NCI-H2081 (cell line): ENCODE measurements around the gene HOXA4.

Experiments used
- DNase-seq, 2 experiments: peaks; one replicate each; lab custom pipeline; 2025; lab: John Stamatoyannopoulos, UW

HOXA4 gene

DNA sequence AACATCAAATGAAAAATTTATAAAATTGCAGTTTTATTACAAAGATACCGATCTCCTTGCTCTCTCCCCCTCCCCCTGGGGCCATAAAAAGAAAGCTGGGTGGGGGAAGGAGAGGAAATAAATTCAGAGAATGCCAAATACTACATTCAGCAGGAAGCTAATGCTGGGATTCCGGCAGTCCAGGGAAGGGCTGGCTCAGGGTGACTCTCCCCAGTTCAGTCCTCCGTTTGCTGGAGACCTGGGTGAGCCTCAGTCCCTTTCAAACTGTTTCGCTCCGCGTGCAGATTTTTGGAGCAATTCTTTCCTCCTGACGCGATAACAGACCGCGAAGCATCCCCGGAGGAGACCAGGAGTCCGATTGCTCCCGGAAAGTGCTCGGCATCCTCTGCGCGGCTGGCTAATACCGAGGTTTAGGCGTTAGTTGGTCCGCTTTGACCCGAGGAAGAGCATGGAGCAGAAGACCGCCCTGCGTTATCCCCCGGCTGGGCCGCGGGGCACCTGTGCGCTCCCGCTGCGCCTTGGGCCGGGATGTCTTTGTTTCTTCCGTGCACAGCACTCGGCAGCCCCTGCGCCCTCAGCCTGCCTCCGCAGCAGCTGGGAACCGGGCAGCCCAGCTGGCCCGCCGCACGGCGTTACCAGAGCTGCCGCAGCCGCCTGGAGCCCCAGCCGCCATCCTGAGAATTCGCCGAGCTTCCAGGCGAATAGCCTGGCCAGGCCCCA lies 24.2 kb downstream of the HOXA4 start:
- no peak for DNase-seq

DNA sequence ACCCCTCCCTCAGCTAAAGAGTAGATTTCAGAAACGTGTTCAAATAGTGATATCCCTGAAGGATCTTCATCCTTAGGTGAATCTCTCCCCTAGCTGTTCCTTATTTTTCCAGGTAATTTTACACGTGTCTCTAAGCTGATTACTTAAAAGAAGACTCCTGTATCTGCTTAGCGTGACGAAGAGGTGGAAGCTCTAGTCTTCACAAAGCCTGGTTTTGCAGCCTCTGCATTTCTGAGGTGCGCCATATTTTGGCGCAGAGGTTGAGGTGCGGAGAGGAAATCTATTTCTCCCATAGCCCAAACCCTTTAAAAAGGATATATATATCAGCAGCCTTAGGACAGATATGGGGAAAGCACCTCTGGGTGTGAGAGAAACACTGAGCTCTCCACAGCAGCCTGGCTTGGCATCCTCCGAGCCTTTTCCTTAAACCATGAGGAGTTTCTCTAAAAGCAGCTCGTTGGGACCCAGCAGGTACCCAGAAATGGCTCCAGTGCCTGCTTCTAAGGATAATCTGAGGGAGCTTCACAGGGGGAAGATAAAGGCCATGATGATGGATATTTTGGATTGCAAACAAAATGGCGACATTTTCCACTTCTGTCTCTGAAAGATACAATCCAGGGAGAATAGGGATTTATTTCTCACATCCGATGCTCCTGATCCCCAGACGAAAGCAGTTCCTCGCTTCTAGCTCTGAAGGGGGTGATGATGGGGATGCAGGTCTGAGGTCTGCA lies 25.1 kb downstream of the HOXA4 start:
- no peak for DNase-seq

DNA sequence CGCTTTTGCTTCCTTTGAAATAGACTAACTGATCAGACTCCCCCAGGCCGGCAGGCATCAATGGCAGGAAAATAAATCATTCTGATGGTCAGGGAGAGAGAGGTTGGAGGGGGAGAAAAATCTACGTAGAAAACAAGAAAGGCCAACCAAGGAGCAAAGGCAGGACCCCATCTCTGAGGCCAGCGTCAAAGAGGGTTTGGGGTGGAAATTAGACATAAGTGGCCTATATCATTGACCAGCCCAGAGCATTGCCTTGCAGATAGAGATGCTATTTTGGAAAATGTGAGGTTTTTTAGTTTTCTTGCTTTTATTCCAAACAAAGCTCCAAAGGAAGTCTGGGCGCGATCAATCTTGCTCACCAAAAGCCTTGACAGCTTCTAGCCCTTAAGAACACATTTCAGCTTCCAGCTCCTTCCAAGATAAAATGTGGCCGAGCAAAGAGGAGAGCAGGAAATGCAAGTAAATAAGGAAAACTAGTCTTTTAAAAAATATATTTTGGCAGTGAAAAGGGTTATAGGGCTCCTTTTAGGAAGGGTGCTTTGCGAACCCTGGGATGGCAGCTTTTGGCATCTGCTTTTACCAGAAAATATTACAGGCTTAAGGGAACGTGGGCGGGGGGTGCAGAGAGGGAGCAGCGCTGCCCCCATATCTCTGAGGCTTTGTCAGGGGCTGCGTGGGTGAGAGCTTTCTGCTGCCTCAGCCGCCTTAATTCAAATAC lies 26.1 kb downstream of the HOXA4 start:
- DNase-seq: no peak

DNA sequence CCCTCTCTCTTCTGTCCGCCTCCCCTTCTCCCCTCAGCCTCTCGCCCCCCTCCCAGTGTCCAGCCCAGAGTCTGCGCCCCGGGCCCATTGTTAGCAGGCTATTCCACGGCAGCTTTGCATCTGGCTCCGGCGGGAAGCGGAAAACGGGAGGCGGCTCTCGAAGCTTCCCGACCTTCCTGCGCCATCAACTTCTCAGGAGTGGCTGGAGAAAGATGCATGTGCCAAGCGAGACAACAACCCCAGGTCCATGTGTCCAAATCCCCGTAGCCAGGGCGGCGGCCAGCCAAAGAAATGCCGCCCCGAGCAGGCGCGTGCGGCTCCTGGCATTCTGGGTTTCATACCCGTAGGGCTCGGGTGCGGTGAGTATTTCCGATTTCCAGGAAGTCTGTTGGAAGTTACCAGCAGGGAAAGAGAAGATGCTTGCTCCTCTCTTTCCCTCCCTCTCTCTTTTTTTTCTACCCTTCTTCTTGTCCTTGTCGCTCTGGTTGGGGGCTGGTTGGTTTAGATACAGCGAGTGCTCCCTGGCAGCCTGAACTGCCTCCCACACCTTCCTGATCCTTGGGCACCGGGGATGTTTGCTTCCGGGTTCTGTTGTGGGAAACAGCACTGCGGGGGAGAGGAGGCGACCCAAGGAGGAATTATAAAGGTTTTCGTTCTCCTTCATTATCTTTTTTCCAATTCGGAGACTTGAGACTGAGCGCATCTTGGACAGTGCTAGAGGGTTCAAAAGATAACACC lies 26.9 kb downstream of the HOXA4 start:
- no peak for DNase-seq

DNA sequence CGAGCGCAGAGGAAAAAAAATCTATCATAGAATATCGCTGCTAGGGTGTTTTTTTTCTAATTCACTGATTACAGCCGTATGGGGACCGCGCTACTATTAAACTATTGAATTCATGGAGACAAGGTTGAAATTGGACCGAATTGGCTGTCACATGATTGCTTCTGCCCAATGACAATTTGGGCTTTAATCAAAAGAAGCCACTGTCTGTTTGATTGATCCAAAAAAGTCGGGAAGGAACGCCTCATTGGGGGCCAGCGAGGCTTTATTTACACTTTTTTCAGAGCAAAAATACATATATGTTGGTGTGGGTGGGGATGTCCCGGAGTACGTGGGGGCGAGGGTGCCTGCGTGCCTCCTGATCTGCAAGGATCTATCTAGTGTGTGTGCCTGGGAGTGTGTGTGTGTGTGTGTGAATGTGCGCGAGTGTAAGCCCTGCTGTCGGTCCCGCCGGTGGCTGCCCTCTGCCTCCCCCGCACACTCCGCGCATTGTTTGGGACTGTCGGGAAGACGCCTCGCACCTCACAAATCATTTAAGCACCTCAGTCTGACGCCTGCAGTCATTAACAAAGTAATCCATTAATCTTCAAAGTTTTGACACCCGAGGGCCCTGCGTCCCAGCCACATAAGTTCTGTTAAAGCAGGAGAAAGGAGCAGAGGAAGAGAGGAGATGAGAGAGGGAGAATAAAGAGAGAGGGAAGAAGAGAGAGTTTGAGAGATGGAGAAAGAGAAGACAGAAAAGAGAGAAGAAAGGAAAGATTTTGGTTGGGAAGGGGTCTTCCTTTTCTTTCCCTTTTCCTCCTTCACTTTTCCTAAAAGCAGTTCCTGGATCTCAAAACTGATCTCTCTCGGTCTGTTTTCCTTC lies 27.7 kb downstream of the HOXA4 start, which contains the start of gene HOXA2:
Gene HOXA2, minus strand, starts transcription at position 103 of the 862 bp plus-strand sequence. CDS start 183 bp downstream, outside the sequence.
- no peak for DNase-seq

DNA sequence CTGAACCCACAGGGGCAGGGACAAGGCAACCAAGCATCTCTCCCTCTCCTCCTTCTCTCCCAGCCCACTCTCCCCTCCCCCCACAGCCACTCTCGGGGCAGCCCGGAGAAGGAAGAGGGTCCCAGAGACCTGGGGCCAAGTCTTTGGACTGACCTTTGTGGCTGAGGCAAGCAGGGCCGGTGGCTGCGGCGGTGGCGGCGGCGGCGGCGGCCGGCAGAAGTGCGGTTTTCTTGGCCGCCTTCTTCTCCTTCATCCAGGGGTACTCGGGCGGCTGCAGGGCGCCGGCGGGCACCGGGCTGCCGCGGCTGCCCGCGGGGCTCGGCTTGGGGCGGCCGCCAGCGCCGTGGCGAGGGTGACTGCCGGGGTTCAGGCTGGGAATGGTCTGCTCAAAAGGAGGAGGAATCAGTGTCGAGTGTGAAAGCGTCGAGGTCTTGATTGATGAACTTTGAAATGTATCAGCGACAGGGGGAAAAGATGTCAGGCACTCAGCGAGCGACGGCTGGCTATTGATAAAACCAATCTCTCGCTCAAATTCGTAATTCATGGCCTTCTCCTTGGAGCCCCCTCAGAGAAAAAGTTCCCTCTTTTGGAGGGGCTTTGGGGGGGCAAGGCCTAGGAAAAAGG lies 28.5 kb downstream of the HOXA4 start:
- DNase-seq: no peak

DNA sequence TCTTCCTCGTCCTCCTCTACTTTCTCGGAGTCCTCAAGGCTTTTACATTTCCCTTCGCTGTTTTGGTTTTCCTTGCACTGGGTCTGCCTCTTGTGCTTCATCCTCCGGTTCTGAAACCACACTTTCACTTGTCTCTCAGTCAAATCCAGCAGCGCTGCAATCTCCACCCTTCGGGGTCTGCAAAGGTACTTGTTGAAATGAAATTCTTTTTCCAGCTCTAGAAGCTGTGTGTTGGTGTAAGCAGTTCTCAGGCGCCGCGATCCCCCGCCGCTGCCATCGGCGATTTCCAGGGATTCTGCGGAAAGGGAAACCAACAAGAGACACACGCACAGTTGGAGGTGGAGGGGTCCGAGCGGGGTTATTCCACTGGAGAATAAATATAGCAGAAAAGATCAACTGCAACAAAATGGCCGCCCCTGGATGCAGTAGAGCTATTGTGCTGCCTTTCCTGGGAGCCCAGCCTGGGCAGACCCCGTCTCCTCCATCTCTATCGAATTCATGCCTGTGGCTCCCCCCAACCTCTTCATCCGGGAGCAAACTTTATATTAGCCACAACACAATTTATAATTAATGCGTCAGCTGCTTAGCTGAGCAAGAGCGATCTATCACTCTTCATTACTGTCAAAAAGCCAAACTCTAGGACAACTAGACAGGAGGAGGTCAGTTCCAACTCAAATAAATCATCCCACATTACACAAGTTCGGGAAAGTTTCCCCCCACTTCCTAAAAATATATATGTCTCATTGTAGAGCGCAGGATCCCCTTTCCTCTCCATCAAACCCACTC lies 29.2 kb downstream of the HOXA4 start:
- no peak for DNase-seq

DNA sequence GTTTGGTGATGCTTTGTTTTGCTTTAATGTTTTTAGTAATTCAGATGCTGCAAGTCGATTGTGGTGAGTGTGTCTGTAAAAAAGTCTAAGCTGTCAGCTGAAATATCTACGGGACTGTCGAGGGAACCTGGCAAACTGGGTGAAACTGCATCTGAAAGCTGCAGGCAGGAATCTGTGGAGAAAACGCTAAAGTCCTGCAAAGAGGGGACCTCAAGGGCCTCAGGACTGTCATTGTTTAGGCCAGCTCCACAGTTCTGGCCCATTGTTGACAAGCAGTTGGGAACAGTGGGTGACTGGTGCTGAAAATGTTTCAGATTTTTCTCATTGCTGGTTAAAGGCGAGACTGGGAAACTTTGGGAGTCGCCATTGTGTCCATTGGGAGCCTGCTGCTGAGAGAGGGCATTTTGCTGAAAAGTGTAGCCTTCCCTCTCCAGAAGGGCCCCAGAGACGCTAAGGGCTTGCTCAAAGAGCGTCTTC lies 29.8 kb downstream of the HOXA4 start:
- DNase-seq: no peak

DNA sequence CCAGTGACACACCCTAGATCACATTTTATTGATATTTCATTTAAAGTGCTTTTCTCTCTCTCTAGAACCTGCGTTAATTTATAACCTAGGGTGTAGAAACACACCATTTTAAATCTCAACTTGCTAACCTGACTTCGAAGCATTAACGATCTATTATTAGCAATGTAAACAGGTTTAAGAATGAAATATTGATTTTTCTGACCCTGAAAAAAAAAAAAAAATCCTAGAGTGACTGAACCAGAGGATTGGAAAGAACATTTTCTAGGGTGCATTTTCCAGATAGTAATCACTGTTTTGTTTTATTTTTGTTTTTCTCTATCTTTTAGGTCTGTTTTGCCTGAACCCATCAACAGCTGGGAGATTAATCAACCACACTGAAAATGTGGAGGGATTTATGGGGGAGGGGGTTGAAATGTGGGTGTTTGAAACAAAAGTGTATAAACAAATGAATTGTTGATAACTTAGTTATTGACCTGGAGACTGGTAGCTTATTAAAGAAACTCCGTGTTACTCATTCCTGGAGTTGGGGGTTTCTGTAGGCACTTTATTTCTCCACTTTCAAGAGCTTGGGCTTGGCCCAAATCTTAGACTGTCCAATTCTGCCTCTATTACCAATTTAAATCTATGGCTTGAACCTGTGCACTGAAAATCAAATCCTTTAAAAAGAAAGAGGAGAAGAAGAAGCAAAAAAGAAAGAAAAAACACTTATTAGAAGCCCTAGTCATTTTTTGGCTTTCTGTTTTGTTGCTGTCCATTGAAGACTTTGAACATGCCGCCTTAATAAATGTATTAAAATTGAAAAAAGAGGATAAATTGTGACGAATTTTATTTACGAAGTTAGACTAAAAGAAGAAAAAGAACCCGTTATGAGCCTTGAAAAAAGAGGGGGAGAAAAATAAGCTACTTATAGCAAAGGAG lies 30.8 kb downstream of the HOXA4 start:
- DNase-seq: no peak

DNA sequence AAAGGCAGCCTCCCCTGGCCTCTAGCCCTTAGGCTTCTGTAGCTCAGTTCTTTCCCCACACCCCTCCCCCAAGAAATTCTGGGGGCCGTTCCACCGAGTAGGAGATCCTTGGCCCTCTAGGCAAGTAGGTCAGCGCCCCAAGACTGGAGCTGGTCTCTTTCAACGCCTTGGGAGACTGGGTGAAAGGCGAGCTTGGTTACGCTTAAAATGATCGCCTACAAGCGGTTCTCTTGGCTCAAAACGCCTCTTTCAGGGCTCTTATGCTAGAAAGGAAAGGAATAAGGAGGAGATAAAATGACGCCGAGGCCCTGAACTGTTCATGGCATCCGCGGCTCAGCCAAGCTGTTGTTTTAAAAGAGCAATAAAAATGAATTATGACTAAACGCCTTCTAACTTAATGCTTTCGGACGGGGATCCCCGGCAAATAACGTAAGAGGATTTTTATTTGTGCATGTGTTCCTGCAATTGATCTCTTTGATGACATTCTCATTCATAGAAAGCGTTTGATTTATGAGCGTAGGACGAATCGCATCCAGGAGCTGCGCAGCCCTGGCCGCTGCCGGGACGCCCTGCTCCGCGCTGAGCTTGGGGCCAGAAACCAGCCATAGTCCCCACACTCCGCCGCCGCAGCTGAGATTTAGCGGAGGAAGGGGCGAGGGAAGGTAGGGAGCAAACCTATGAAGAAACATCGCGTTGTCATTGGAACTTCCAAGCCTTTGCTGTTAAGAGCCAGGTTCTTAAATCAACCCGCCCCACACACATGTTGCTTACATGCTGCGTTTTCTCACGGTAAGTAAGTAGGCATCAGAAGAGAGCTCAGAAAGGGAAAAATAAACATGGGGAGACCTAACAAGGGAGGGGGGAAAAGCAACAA lies 31.7 kb downstream of the HOXA4 start:
- DNase-seq: no peak

DNA sequence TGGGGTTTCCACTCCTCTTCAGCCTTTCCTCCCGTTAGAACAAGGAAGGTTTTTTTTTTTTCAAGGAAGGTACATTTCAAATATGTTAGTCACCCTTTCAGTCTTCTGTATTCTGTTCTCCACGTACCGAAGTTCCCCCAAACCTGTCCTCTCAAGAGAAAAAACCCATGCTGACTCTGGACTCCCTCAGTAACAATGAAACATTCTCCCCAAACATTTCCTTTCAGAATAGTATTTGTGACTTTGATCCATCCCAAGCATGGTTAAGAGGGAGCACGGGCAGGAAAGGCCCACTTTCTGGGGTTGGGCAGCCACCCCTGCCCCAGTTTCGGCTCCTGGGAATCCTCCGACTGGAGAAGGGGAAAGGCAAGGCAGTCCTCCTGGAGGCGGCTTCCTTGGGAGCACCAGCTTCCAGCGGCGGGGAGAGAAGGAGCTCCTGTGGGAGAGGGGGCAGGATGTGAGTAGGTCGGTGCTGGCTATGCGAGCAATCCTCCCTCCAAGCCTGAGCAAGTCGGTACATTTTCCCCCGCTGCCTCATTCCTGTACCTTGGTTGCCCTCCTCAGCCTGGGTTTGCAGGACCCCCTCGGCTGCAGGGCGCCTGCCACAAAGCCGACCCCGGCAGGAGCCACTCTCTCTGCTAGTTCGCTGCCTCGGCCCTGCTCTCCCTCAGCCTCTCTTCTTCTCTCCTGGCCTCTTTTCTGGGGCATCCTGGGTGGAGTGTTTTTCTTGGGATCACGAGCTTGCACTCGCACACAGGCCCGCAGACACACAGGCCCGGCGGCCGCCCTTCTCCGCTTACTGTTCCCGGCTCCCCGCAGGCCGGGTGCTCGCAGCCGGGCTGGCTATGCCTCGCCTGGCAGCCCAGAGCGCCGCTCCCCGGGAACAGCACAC lies 32.6 kb downstream of the HOXA4 start:
- peak in 1 of 2 experiments; percentile 43 for DNase-seq

DNA sequence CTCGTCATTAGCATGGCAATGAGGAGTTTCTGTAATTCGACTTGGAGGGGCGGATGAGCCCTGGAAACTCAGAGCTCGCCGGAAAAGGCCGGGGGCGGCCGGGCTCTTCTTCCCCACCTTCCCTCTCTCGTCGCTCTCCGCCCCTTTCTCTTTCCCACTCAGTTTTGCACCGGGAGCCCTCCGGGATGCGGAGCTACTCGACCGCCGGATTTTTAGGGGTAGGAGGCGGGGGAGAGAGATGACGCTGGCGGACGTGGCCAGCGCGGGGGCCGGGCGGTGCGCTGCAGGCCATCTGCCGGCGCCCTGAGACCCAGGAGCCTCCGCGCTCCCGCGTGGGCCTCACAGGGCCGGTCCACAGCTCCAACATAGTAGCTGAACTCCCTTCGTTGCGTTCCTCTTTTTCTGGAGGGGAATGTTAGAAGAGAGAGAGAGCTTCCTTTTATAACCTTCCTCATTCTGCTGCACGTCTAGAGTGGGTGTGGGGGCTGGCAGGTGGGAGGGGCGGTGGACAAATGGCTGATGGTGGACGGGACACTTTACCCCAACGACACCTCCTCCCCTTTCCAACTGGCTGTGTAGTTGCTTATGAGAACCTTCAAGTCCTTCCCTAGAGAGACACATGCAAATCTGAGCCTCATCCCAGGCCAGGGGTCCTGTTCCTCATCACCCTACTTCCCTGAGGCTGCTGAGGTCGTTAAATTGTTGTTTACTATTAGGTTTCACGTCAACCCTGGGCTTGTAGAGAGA lies 33.6 kb downstream of the HOXA4 start:
- DNase-seq: peak; percentile 46 to 50

DNA sequence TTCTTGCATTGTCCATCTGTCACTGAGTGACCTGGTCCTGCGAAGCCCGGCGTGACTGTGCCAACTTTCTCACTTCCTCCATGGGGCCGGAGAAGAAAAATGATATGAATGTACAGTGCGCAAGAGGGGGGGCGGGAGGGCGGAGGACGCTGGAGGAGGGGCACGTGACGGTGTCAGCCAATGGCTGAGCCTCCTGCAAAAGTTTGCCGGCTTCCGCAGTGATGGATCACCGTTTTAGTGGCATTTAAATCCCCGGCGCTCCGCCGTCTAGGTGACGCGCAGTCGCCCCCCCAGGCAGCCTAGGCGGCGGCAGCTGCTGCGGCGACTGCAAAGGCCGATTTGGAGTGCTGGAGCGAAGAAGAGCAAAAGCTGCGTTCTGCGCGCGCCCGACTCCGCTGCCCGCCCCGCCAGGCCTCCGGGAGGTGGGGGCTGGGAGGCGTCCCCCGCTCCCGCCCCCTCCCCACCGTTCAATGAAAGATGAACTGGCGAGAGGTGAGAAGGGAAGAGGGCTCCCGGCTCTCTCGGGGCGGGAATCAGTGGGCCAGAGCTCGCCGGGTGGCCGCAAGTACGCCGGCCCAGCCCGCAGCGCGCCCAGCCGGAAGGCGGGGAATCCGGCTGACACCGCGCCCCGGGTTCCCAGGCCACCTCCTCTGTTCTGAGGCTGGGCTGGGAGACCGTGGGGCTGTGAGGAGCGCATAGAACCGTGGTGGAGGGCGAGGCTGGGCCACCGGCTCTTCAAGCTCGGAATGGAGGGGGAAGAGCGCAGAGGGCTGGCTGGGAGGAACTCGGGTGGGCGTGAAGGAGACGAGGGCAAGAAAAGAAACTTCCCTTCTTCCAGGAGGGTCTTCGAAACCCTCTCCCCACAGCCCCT lies 34.4 kb downstream of the HOXA4 start, which contains the start of gene HOXA1:
Gene HOXA1, minus strand, starts transcription at position 104 of the 871 bp plus-strand sequence. Its CDS starts 88 bp downstream, at position 16.
- peak; percentile 93 to 95 for DNase-seq

DNA sequence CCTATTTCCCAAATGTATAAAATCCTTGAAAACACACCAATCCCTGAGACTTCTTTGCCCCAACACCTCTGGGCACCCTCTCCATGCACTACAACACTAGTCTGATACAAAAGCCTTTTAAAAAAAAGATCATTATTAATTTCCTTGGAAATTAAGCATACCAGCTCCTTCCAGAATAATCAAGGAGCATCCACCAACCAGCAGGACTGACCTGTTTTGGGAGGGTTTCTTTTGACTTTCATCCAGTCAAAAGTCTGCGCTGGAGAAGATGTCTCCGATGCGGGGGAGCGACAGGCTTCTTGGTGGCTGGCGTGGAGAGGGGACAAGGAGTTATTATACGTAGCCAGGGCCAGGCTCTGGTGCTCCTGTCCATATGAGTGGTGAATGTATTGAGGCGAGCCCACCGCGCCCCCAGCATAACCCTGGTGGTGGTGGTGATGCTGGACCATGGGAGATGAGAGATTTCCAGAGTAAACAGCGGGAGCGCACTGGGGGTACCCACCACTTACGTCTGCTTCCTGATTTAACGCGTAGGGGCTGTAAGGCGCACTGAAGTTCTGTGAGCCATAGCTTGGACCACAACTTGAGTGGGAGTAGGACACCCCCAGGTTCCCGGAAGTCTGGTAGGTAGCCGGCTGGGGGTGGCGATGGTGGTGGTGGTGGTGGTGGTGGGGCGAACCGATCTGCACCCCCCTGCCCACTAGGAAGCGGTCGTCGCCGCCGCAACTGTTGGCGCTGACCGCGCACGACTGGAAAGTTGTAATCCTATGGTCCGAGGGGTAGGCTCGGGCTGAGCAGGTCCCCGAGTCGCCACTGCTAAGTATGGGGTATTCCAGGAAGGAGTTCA lies 35.3 kb downstream of the HOXA4 start:
- no peak for DNase-seq
